ENCODE data around the gene NPTX2.

Gene NPTX2

GRCh38 chr7:98626460-98627412, 9.7 kb downstream of the NPTX2 start:
- no peak for DNase-seq (ENCODE audit: low spot score)
- in situ Hi-C loops (cut with MboI; ENCODE audit: low sequenced_read_pairs, unreplicated experiment): no loop called here
- no peak for TF ChIP-seq CTCF (IDR thresholded peaks at IDR 0.05; ENCODE audit: borderline replicate concordance, control extremely low read depth, extremely low read depth, insufficient read depth, missing control alignments)

- in situ Hi-C loops (cut with MboI; ENCODE audit: low sequenced_read_pairs, unreplicated experiment): no loop called here
- DNase-seq (ENCODE audit: low spot score): no peak
- no peak for TF ChIP-seq CTCF (IDR thresholded peaks at IDR 0.05; ENCODE audit: borderline replicate concordance, control extremely low read depth, extremely low read depth, insufficient read depth, missing control alignments)
Observed at GRCh38 chr7:98627413-98627790, 10.3 kb downstream of the NPTX2 start.

- no peak for DNase-seq (ENCODE audit: low spot score)
- in situ Hi-C loops (cut with MboI; ENCODE audit: low sequenced_read_pairs, unreplicated experiment): no loop called here
- no peak for TF ChIP-seq CTCF (IDR thresholded peaks at IDR 0.05; ENCODE audit: borderline replicate concordance, control extremely low read depth, extremely low read depth, insufficient read depth, missing control alignments)
Observed at GRCh38 chr7:98628418-98628817, 11.3 kb downstream of the NPTX2 start.

- no peak for TF ChIP-seq CTCF (IDR thresholded peaks at IDR 0.05; ENCODE audit: borderline replicate concordance, control extremely low read depth, extremely low read depth, insufficient read depth, missing control alignments)
- in situ Hi-C loops (cut with MboI; ENCODE audit: low sequenced_read_pairs, unreplicated experiment): no loop called here
- DNase-seq (ENCODE audit: low spot score): no peak
Observed at GRCh38 chr7:98629001-98629431, 11.9 kb downstream of the NPTX2 start.

GRCh38 chr7:98630149-98630548, 13.1 kb downstream of the NPTX2 start:
- DNase-seq (ENCODE audit: low spot score): no peak
- no peak for TF ChIP-seq CTCF (IDR thresholded peaks at IDR 0.05; ENCODE audit: borderline replicate concordance, control extremely low read depth, extremely low read depth, insufficient read depth, missing control alignments)
- in situ Hi-C loops (cut with MboI; ENCODE audit: low sequenced_read_pairs, unreplicated experiment): no loop called here

- DNase-seq (ENCODE audit: low spot score): no peak
- TF ChIP-seq CTCF (IDR thresholded peaks at IDR 0.05; ENCODE audit: borderline replicate concordance, control extremely low read depth, extremely low read depth, insufficient read depth, missing control alignments): no peak
- in situ Hi-C loops (cut with MboI; ENCODE audit: low sequenced_read_pairs, unreplicated experiment): no loop called here
Observed at GRCh38 chr7:98630770-98631169, 13.7 kb downstream of the NPTX2 start.
